ENCODE data around the gene MAML3. TPM values are rescaled to one million over a fixed set of nuclear protein-coding genes. Genes with fewer than 3 reads are reported as not detected.

The MAML3 gene
- total RNA-seq, 4 donors from 2014 or later, result 18.2 to 42.7 (median 28.6) TPM

DNA sequence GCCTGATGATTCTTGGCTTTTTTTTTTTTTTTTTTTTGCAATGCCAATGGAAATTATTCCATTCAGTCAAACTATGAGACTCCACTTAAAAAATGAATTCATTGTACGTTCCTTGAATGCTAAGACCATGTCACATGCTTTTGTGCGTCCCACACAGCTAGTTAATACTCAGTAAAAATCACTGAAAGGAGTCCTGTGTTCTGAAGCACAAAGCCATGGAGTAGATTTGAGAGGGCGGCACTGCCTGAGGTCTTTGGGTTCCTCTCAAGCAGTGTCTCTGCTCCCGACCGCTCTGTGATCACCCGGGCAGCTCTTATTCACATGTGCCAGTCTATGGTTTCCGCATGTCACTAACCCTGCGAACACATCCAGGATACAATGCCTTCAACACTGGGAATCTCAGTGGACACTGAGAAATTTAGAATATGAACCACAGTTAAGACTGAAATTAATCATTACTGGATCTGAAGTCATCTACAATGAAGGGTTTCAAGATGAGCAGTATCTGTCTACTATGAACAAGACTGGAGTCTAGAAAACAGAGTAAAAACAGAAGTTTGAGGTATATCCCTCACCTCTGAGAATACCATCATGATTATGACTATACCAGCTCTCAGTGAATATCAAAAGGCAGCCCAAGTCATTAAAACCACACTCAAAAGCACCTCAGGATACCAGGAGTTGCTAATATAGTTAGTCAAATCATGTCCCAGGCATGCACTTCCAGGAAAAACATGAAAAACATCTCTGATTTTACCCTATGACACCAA, 295.4 kb downstream of the MAML3 start:
- no peak overlapping the region for H3K27ac ChIP-seq
- H3K4me3 ChIP-seq, result no peak overlapping the region
- H3K36me3 ChIP-seq, result no peaks in the 10 kb centered on the region
- H3K27me3 ChIP-seq, result no peaks in the 10 kb centered on the region
- WGBS, result 84% methylated on average over 8 of the region's 8 CpGs
- DNase-seq (ENCODE audit: low spot score in 2 of 2), result no peak
- H3K4me1 ChIP-seq, result no peaks in the 10 kb centered on the region
- TF ChIP-seq POLR2AphosphoS5 (IDR thresholded peaks at IDR 0.05) (no peak), EP300 (IDR thresholded peaks at IDR 0.05) (no peak), CTCF (IDR thresholded peaks at IDR 0.05) (no peak), POLR2A (IDR thresholded peaks at IDR 0.05) (no peak)
- no peaks in the 10 kb centered on the region for H3K9me3 ChIP-seq

GRCh38 chr4:139857977-139858376, 296.0 kb downstream of the MAML3 start:
- Histone ChIP-seq H3K36me3 (no peaks in the 10 kb centered on the region), H3K4me1 (no peaks in the 10 kb centered on the region), H3K27me3 (no peaks in the 10 kb centered on the region), H3K27ac (no peak overlapping the region), H3K9me3 (no peaks in the 10 kb centered on the region), H3K4me3 (no peak overlapping the region)
- no peak for DNase-seq (ENCODE audit: low spot score in 2 of 2)
- 50% methylated on average over 2 of the region's 2 CpGs for WGBS
- no peak for TF ChIP-seq POLR2AphosphoS5 (IDR thresholded peaks at IDR 0.05)
- no peak for TF ChIP-seq POLR2A (IDR thresholded peaks at IDR 0.05)
- TF ChIP-seq EP300 (IDR thresholded peaks at IDR 0.05), result no peak
- TF ChIP-seq CTCF (IDR thresholded peaks at IDR 0.05), result no peak

DNA sequence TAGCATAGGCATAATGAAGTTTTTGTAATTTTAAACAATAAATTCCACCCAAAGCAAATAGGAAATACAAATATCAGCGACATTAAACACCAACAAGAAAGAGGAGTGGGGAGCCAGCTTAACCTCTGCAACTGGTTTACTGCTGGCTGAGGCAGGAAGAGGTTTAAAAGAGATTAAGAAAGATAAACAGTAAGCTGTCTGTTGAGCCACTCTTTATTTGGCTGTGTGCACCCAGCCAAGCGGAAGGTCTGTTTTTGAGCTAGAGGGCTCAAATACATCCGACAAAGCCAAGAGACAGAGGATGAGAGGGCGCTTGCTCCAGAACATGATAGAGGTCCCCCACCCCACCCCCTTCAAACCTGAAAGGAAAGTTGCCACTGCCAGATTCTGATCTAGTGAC, 297.0 kb downstream of the MAML3 start:
- 60% methylated on average over 4 of the region's 4 CpGs for WGBS
- Histone ChIP-seq H3K4me1 (no peaks in the 10 kb centered on the region), H3K9me3 (no peaks in the 10 kb centered on the region), H3K4me3 (no peak overlapping the region), H3K36me3 (no peaks in the 10 kb centered on the region), H3K27ac (no peak overlapping the region), H3K27me3 (no peaks in the 10 kb centered on the region)
- DNase-seq (ENCODE audit: low spot score in 2 of 2), result no peak
- TF ChIP-seq POLR2AphosphoS5 (IDR thresholded peaks at IDR 0.05) (no peak), CTCF (IDR thresholded peaks at IDR 0.05) (no peak), EP300 (IDR thresholded peaks at IDR 0.05) (no peak), POLR2A (IDR thresholded peaks at IDR 0.05) (no peak)

GRCh38 chr4:139854668-139855403, 299.1 kb downstream of the MAML3 start:
- H3K36me3 ChIP-seq, result no peaks in the 10 kb centered on the region

More at GRCh38 chr4:139854668-139855403, 299.1 kb downstream of the MAML3 start:
- no peak for DNase-seq (ENCODE audit: low spot score in 2 of 2)
- TF ChIP-seq EP300 (IDR thresholded peaks at IDR 0.05) (no peak), POLR2AphosphoS5 (IDR thresholded peaks at IDR 0.05) (no peak), POLR2A (IDR thresholded peaks at IDR 0.05) (no peak), CTCF (IDR thresholded peaks at IDR 0.05) (no peak)
- H3K27ac ChIP-seq, result no peak overlapping the region
- no peak overlapping the region for H3K4me3 ChIP-seq
- H3K4me1 ChIP-seq, result no peaks in the 10 kb centered on the region
- 96% methylated on average over 6 of the region's 7 CpGs for WGBS
- no peaks in the 10 kb centered on the region for H3K9me3 ChIP-seq
- H3K27me3 ChIP-seq, result no peaks in the 10 kb centered on the region

All from suprapubic skin (tissue), 4 donors.